K562 (cell line): ENCODE data around the gene F12. TPM values are rescaled to one million over a fixed set of nuclear protein-coding genes. Genes with fewer than 3 reads are reported as not detected.

Source experiments
- ATAC-seq: fragments of 200-7000 bp; cut with Tn5 transposase; 3 replicates; pipeline ENCODE4 v1.9.1; 2020; ENCODE audit warnings: moderate library complexity
- BruUV-seq: library from RNA; stranded (reverse); fragments of 400-500 nt; replicated peaks from 2 replicates; lab custom pipeline; 2021; lab: Mats Ljungman, UMichigan
- CTCF ChIA-PET: fragments of 300-600 bp; formaldehyde crosslinking; extraction: SDS; loops from one replicate; lab custom pipeline; 2021; ENCODE audit warnings: low intra/inter-chr PET ratio; lab: Yijun Ruan, JAX
- POLR2A ChIA-PET: fragments of 300-600, 350-650 bp; sonication (Branson Sonifier 250); formaldehyde crosslinking; extraction: SDS; loops from one replicate; lab custom pipeline; 2021; ENCODE audit warnings: antibody characterized with exemption, inconsistent platforms; lab: Yijun Ruan, JAX
- DNase-seq, 4 experiments: peaks; one replicate each; pipeline versions ENCODE4 v3.0.0 to v3.0.0-alpha.2; 2011 to 2018; ENCODE audit warnings: low spot score in 3 of 4, mixed read lengths in 3 of 4; ENCODE audit errors: extremely low read depth in 1 of 4
- FAIRE-seq: peaks from 2 replicates; lab custom pipeline; 2011; peaks lifted over from hg19 to GRCh38; lab: Jason Lieb, UNC
- H2AFZ ChIP-seq: 2 replicates; pipeline ENCODE4 v1.6.0; 2011; ENCODE audit warnings: low read depth, low read length, control low read depth, inconsistent platforms
- H3K27ac ChIP-seq: fragments of 200-600 bp; 3 replicates; pipeline ENCODE4 v1.8.0; 2011; ENCODE audit warnings: low read depth, mild to moderate bottlenecking, control low read depth, inconsistent platforms, low read length, moderate library complexity, mixed read lengths; ENCODE audit errors: extremely low read depth
- H3K27me3 ChIP-seq, 2 experiments: fragments of 300-600 bp in 1 of 2; 2 replicates in 1 of 2; 3 replicates in 1 of 2; pipeline versions ENCODE4 v1.6.0 to v1.8.0; 2011; ENCODE audit warnings: inconsistent platforms in 2 of 2, low read length in 2 of 2, mild to moderate bottlenecking in 1 of 2, mixed read lengths in 1 of 2, moderate library complexity in 1 of 2; ENCODE audit not compliant: control insufficient read depth in 2 of 2, insufficient read depth in 2 of 2
- H3K36me3 ChIP-seq: fragments of 300-600 bp; 3 replicates; pipeline ENCODE4 v1.8.0; 2011; ENCODE audit warnings: mild to moderate bottlenecking, low read length, inconsistent platforms; ENCODE audit not compliant: control insufficient read depth, insufficient read depth
- H3K4me1 ChIP-seq, 2 experiments: fragments of 200-600 bp in 1 of 2; replicated peaks in 1 of 2; 2 replicates in 1 of 2; 3 replicates in 1 of 2; pipeline versions ENCODE4 v1.5.1 to v1.8.0; 2011; ENCODE audit warnings: inconsistent platforms in 2 of 2, low read length in 2 of 2, mild to moderate bottlenecking in 1 of 2, mixed read lengths in 1 of 2, moderate library complexity in 1 of 2; ENCODE audit not compliant: control insufficient read depth in 2 of 2, insufficient read depth in 2 of 2
- H3K4me2 ChIP-seq: 2 replicates; pipeline ENCODE4 v1.6.1; 2011; ENCODE audit warnings: low read length, control low read depth, inconsistent platforms, mixed read lengths; ENCODE audit not compliant: insufficient read depth
- H3K4me3 ChIP-seq: fragments of 200-600 bp; sonication (generic), shearing (Covaris generic); 2 replicates; pipeline ENCODE4 v1.5.1; 2016; ENCODE audit warnings: control low read depth, inconsistent platforms
- H3K79me2 ChIP-seq: fragments of 200-600 bp; 3 replicates; pipeline ENCODE4 v1.8.0; 2011; ENCODE audit warnings: low read length, inconsistent platforms; ENCODE audit not compliant: control insufficient read depth, insufficient read depth
- H3K9ac ChIP-seq, 2 experiments: 2 replicates each; pipeline versions ENCODE4 v1.6.0 to v1.6.1; 2011; ENCODE audit warnings: low read depth in 2 of 2, low read length in 2 of 2, control low read depth in 1 of 2, inconsistent platforms in 1 of 2, mild to moderate bottlenecking in 1 of 2, mixed read lengths in 1 of 2; ENCODE audit not compliant: insufficient read depth in 1 of 2
- H3K9me1 ChIP-seq: one replicate; pipeline ENCODE4 v1.6.0; 2011; ENCODE audit warnings: inconsistent platforms, mild to moderate bottlenecking, low read length, moderate library complexity; ENCODE audit not compliant: control insufficient read depth, insufficient read depth
- H3K9me3 ChIP-seq: replicated peaks from 2 replicates; pipeline ENCODE4 v1.5.1; 2011; ENCODE audit warnings: low read depth, low read length, inconsistent platforms; ENCODE audit not compliant: control insufficient read depth, insufficient read depth
- H4K20me1 ChIP-seq: replicated peaks from 2 replicates; pipeline ENCODE4 v1.6.1; 2011; ENCODE audit warnings: low read length, inconsistent platforms, mixed read lengths; ENCODE audit not compliant: control insufficient read depth, insufficient read depth
- CHD1 ChIP-seq: fragments of 200-600 bp; sonication (generic); IDR thresholded peaks from one replicate; pipeline ENCODE4 v1.6.1; 2012; ENCODE audit warnings: mild to moderate bottlenecking, moderate library complexity, low read length, inconsistent platforms
- IRF2 ChIP-seq: sonication (generic); formaldehyde crosslinking; IDR thresholded peaks from 2 replicates; pipeline ENCODE4 v1.8.1; 2022; ENCODE audit warnings: mild to moderate bottlenecking, missing genetic modification reagents
- MAFG ChIP-seq: fragments of 450-650 bp; conservative IDR thresholded peaks from 2 replicates; pipeline ENCODE4 v1.6.1; 2016; ENCODE audit warnings: missing genetic modification characterization, missing compliant biosample characterization
- MCM3 ChIP-seq: fragments of 450-650 bp; IDR thresholded peaks from 2 replicates; pipeline ENCODE4 v1.6.1; 2016
- NCOR1 ChIP-seq: fragments of 450-650 bp; IDR thresholded peaks from 2 replicates; pipeline ENCODE4 v1.6.1; 2016; ENCODE audit warnings: mild to moderate bottlenecking, moderate library complexity
- NR4A1 ChIP-seq, 2 experiments: fragments of 250-450 bp in 1 of 2; fragments of 450-650 bp in 1 of 2; sonication (Bioruptor Pico) in 1 of 2; IDR thresholded peaks; 2 replicates each; pipeline versions ENCODE4 v1.4.0 to v1.6.1; 2016 to 2020; ENCODE audit warnings: mild to moderate bottlenecking in 2 of 2, missing compliant biosample characterization in 1 of 2, missing genetic modification characterization in 1 of 2, moderate library complexity in 1 of 2
- PCBP2 ChIP-seq: fragments of 200-400 bp; formaldehyde crosslinking; IDR thresholded peaks from 2 replicates; pipeline ENCODE4 v1.6.1; 2018; ENCODE audit warnings: low read length, low read depth, mild to moderate bottlenecking, moderate library complexity; ENCODE audit not compliant: poor library complexity, severe bottlenecking
- PHF21A ChIP-seq: fragments of 450-650 bp; IDR thresholded peaks from 2 replicates; pipeline ENCODE4 v1.6.1; 2017; ENCODE audit warnings: low read depth, borderline replicate concordance
- TAF15 ChIP-seq: fragments of 200-400 bp; formaldehyde crosslinking; IDR thresholded peaks from 2 replicates; pipeline ENCODE4 v1.6.1; 2017; ENCODE audit warnings: mild to moderate bottlenecking, low read depth, low read length, moderate library complexity
- TGIF2 ChIP-seq: sonication (generic); formaldehyde crosslinking; IDR thresholded peaks from 2 replicates; pipeline ENCODE4 v1.8.1; 2022; ENCODE audit warnings: mild to moderate bottlenecking, missing genetic modification reagents, moderate library complexity
- WGBS: fragments of 100-300 bp; shearing (Covaris generic); methylation state at CpG from one replicate; pipeline ENCODE4 v1.1.6; 2016; ENCODE audit warnings: low coverage, mixed read lengths; ENCODE audit not compliant: insufficient coverage; ENCODE audit errors: missing lambda C conversion rate; 5-methylcytosine and 5-hydroxymethylcytosine counted together
- in situ Hi-C: fragments of 300-500 bp; cut with MboI; formaldehyde crosslinking; loops from 4 replicates; pipeline ENCODE4 v1.15.0; 2018; ENCODE audit warnings: inconsistent platforms, mixed read lengths
- intact Hi-C: fragments of 100-400 bp; cut with micrococcal nuclease; formaldehyde crosslinking; loops from 2 replicates; pipeline ENCODE4 v1.14.2; 2022
- polyA plus RNA-seq, 8 experiments: library from polyadenylated mRNA; depleted of rRNA in 4 of 8; stranded (reverse) in 5 of 8; unstranded in 3 of 8; fragments of >200 nt; fragmentation: Nextera tagmentation in 2 of 8; fragmentation: Illumina TruSeq in 1 of 8; extraction: Ambion mirVana in 2 of 8; extraction: Trizol in 1 of 8; gene quantifications; 2 replicates each; pipeline versions ENCODE4 v1.2.1 to v1.2.3, GENCODE V29; 2011 to 2014; ENCODE audit warnings: inconsistent platforms in 1 of 8, missing spikeins in 1 of 8
- total RNA-seq, 7 experiments: library from RNA; depleted of rRNA in 6 of 7; stranded (reverse); fragments of >200 nt in 6 of 7; fragmentation: Illumina TruSeq in 2 of 7; extraction: Trizol in 2 of 7; gene quantifications; 2 replicates each; pipeline versions ENCODE4 v1.2.1 to v1.2.3, GENCODE V29; 2011 to 2021; ENCODE audit warnings: low replicate concordance in 1 of 7
- TF ChIP-seq, protein P1 (sequence below): IDR thresholded peaks from 3 replicates; pipeline ENCODE4 v1.6.1; 2011; ENCODE audit warnings: borderline replicate concordance, mild to moderate bottlenecking; ENCODE audit not compliant: insufficient read length, insufficient read depth
- TF ChIP-seq, protein P2 (sequence below), 2 experiments: fragments of 450-650 bp; IDR thresholded peaks; 2 replicates each; pipeline ENCODE4 v1.6.1; 2016
- TF ChIP-seq, protein P3 (sequence below): IDR thresholded peaks from 3 replicates; pipeline ENCODE4 v1.6.1; 2011; ENCODE audit warnings: borderline replicate concordance, mild to moderate bottlenecking, moderate library complexity; ENCODE audit not compliant: insufficient read length; ENCODE audit errors: extremely low read depth
- TF ChIP-seq, protein P4 (sequence below), 3 experiments: fragments of 200-800 bp in 1 of 3; sonication (Bioruptor generic) in 1 of 3; sonication (generic) in 1 of 3; formaldehyde crosslinking in 1 of 3; IDR thresholded peaks; 2 replicates each; pipeline versions ENCODE4 v1.6.1 to v1.8.0; 2016 to 2022; ENCODE audit warnings: mild to moderate bottlenecking in 2 of 3, missing compliant biosample characterization in 2 of 3, missing genetic modification characterization in 2 of 3, missing genetic modification reagents in 1 of 3

Gene F12
- total and polyA plus RNA-seq, 9 of the 15 experiments (the other 6 are each of a cell fraction or from before 2014, with no cell fraction given): 0.59 to 18.3 (median 3.6) TPM

DNA sequence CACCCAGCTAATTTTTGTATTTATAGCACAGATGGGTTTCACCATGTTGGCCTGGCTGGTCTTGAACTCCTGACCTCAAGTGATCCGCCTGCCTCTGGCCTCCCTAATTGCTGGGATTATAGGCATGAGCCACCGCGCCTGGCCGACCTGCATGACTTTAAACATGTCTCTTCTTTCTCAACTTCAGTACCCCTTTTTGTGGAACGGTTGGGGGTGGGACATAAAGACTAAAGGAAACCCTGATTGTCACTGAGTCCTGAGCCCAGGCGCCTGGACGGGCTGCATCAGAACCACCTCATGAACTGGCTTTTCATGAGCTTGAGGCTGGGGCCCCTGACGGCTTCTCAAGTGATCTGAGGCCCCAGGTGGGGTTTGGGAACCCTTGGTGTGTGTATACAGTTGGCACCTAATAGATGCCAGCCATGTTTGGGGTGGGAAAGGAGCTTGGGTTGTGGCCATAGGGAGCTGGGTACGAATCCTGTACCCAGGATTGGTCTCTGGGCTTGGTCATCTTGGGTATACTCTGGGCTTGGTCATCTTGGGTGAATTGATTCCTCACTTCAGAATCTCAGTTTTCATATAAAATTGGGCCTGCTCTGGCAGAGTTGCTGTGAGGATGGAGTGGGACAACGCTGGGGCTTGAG, 19.3 kb upstream of the F12 start:
- ATAC-seq: no peak
- Histone ChIP-seq H3K36me3 (peaks cover 65% of the 10 kb centered on the region; the same call in 2 of the 3 replicates), H2AFZ (no peak overlapping the region), H3K9me3 (no peaks in the 10 kb centered on the region), H3K79me2 (peaks cover 50% of the 10 kb centered on the region), H3K4me1 (peaks cover 30 to 73% of the 10 kb centered on the region in 2 experiments), H3K27ac (peak overlapping the region; percentile 98), H3K4me3 (peak overlapping the region; percentile 91), H4K20me1 (peaks cover 22% of the 10 kb centered on the region; the same call in 1 of the 2 replicates), H3K4me2 (peak overlapping the region; percentile 98), H3K27me3 (no peaks in the 10 kb centered on the region), H3K9ac (peak overlapping the region; percentile 96 to 97), H3K9me1 (no peaks in the 10 kb centered on the region)
- no peak for DNase-seq
- CTCF ChIA-PET: no interaction called here
- in situ Hi-C loops: no loop called here
- FAIRE-seq: no peak
- intact Hi-C loops: no loop called here
- WGBS: 42% methylated on average over 10 of the region's 10 CpGs
- POLR2A ChIA-PET: interaction anchor here (0.6 to 10.8 kb wide), 7 partner anchors 8 to 58 kb away, joined by 3 to 210 read pairs (median 6); partner anchors contain the start of gene PRR7
- no TSS peak for BruUV-seq
- TF ChIP-seq, protein P1, sequence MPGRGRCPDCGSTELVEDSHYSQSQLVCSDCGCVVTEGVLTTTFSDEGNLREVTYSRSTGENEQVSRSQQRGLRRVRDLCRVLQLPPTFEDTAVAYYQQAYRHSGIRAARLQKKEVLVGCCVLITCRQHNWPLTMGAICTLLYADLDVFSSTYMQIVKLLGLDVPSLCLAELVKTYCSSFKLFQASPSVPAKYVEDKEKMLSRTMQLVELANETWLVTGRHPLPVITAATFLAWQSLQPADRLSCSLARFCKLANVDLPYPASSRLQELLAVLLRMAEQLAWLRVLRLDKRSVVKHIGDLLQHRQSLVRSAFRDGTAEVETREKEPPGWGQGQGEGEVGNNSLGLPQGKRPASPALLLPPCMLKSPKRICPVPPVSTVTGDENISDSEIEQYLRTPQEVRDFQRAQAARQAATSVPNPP: no peak
- no peak for TF ChIP-seq PCBP2
- TF ChIP-seq TGIF2 (CRISPR knock-in tag): no peak
- no peak for TF ChIP-seq NR4A1 (CRISPR knock-in tag; IDR thresholded peaks at IDR 0.05)
- no peak for TF ChIP-seq NR4A1 (tag; IDR thresholded peaks at IDR 0.05)
- TF ChIP-seq, protein P2, sequence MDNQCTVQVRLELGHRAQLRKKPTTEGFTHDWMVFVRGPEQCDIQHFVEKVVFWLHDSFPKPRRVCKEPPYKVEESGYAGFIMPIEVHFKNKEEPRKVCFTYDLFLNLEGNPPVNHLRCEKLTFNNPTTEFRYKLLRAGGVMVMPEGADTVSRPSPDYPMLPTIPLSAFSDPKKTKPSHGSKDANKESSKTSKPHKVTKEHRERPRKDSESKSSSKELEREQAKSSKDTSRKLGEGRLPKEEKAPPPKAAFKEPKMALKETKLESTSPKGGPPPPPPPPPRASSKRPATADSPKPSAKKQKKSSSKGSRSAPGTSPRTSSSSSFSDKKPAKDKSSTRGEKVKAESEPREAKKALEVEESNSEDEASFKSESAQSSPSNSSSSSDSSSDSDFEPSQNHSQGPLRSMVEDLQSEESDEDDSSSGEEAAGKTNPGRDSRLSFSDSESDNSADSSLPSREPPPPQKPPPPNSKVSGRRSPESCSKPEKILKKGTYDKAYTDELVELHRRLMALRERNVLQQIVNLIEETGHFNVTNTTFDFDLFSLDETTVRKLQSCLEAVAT (IDR thresholded peaks at IDR 0.05): no peak
- TF ChIP-seq TAF15: no peak
- no peak for TF ChIP-seq MCM3
- TF ChIP-seq NCOR1: no peak
- peak; percentile 20 for TF ChIP-seq CHD1
- TF ChIP-seq, protein P3, sequence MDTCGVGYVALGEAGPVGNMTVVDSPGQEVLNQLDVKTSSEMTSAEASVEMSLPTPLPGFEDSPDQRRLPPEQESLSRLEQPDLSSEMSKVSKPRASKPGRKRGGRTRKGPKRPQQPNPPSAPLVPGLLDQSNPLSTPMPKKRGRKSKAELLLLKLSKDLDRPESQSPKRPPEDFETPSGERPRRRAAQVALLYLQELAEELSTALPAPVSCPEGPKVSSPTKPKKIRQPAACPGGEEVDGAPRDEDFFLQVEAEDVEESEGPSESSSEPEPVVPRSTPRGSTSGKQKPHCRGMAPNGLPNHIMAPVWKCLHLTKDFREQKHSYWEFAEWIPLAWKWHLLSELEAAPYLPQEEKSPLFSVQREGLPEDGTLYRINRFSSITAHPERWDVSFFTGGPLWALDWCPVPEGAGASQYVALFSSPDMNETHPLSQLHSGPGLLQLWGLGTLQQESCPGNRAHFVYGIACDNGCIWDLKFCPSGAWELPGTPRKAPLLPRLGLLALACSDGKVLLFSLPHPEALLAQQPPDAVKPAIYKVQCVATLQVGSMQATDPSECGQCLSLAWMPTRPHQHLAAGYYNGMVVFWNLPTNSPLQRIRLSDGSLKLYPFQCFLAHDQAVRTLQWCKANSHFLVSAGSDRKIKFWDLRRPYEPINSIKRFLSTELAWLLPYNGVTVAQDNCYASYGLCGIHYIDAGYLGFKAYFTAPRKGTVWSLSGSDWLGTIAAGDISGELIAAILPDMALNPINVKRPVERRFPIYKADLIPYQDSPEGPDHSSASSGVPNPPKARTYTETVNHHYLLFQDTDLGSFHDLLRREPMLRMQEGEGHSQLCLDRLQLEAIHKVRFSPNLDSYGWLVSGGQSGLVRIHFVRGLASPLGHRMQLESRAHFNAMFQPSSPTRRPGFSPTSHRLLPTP: no peak
- TF ChIP-seq IRF2 (CRISPR knock-in tag): no peak
- TF ChIP-seq, protein P4, sequence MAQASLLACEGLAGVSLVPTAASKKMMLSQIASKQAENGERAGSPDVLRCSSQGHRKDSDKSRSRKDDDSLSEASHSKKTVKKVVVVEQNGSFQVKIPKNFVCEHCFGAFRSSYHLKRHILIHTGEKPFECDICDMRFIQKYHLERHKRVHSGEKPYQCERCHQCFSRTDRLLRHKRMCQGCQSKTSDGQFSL (CRISPR knock-in tag; IDR thresholded peaks at IDR 0.05): no peak
- TF ChIP-seq, protein P4 (tag; IDR thresholded peaks at IDR 0.05): 0 out of 4 replicates have a peak, but pooled peaks of 1 of the 2 experiments have one; percentile 8
- no peak for TF ChIP-seq PHF21A
- no peak for TF ChIP-seq MAFG (tag)
